ENCODE results near the gene UNC13C.

DNA sequence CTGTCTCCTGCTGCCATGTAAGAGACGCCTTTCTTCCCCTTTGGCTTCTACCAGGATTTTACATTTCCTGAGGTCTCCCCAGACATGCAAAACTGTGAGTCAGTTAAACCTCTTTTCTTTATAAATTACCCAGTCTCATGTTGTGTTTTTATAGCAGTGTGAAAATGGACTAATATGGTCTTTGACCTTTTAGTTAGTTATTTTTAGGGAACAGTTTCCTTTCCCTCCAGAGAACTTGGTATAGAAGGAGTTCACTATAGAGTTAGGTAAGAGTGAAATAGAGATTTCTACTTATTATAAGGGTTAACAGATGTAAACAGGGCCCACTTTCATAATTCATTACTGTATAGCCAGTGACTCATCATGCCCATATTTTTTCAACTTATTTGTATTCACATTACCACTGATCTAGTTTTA, 170.9 kb downstream of the UNC13C start:
- no peak for TF ChIP-seq EP300 (IDR thresholded peaks at IDR 0.05)
- TF ChIP-seq, protein P1, sequence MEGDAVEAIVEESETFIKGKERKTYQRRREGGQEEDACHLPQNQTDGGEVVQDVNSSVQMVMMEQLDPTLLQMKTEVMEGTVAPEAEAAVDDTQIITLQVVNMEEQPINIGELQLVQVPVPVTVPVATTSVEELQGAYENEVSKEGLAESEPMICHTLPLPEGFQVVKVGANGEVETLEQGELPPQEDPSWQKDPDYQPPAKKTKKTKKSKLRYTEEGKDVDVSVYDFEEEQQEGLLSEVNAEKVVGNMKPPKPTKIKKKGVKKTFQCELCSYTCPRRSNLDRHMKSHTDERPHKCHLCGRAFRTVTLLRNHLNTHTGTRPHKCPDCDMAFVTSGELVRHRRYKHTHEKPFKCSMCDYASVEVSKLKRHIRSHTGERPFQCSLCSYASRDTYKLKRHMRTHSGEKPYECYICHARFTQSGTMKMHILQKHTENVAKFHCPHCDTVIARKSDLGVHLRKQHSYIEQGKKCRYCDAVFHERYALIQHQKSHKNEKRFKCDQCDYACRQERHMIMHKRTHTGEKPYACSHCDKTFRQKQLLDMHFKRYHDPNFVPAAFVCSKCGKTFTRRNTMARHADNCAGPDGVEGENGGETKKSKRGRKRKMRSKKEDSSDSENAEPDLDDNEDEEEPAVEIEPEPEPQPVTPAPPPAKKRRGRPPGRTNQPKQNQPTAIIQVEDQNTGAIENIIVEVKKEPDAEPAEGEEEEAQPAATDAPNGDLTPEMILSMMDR (IDR thresholded peaks at IDR 0.05) = no peak
